Panc1 (cell line): ENCODE data around the gene GPR137. TPM values are rescaled to one million over a fixed set of nuclear protein-coding genes. Genes with fewer than 3 reads are reported as not detected.

Experiments used
- ATAC-seq: fragments of 200-7000 bp; cut with Tn5 transposase; 2 replicates; pipeline ENCODE4 v1.9.1; 2020; ENCODE audit warnings: mild to moderate bottlenecking, moderate library complexity
- BruUV-seq: library from RNA; stranded (reverse); fragments of 400-500 nt; replicated peaks from 2 replicates; lab custom pipeline; 2021; lab: Mats Ljungman, UMichigan
- CTCF ChIA-PET: fragments of 300-600 bp; sonication (Branson Sonifier 250); formaldehyde crosslinking; loops from one replicate; lab custom pipeline; 2022; ENCODE audit warnings: antibody characterized with exemption; lab: Charles Lee
- POLR2A ChIA-PET: fragments of 300-600 bp; sonication (Branson Sonifier 250); formaldehyde crosslinking; loops from one replicate; lab custom pipeline; 2022; ENCODE audit warnings: antibody characterized with exemption; lab: Charles Lee
- DNase-seq: peaks from one replicate; pipeline ENCODE4 v3.0.0-alpha.2; 2010; ENCODE audit warnings: low read depth, low spot score
- H3K27ac ChIP-seq: 2 replicates; pipeline ENCODE4 v1.5.1; 2011; ENCODE audit warnings: mild to moderate bottlenecking, low read length, inconsistent platforms
- H3K27me3 ChIP-seq: fragments of 200-500 bp; sonication (Bioruptor generic); 2 replicates; pipeline ENCODE4 v1.6.0; 2014; ENCODE audit warnings: low read length, inconsistent platforms; ENCODE audit not compliant: control insufficient read depth, insufficient read depth
- H3K36me3 ChIP-seq: fragments of 200-500 bp; sonication (Bioruptor generic); 2 replicates; pipeline ENCODE4 v1.5.1; 2014; ENCODE audit warnings: inconsistent platforms, mild to moderate bottlenecking, low read length, moderate library complexity; ENCODE audit not compliant: control insufficient read depth, insufficient read depth
- H3K4me1 ChIP-seq: 2 replicates; pipeline ENCODE4 v1.5.1; 2011; ENCODE audit warnings: inconsistent platforms, mild to moderate bottlenecking, low read length, moderate library complexity; ENCODE audit not compliant: control insufficient read depth, insufficient read depth
- H3K4me3 ChIP-seq, 2 experiments: 2 replicates each; pipeline ENCODE4 v1.5.1; 2011 to 2012; ENCODE audit warnings: low read depth in 2 of 2, low read length in 2 of 2, mild to moderate bottlenecking in 2 of 2, inconsistent platforms in 1 of 2, moderate library complexity in 1 of 2
- H3K9me3 ChIP-seq: fragments of 200-500 bp; sonication (Bioruptor generic); 2 replicates; pipeline ENCODE4 v1.5.1; 2014; ENCODE audit warnings: low read depth, mild to moderate bottlenecking, inconsistent platforms, low read length, moderate library complexity; ENCODE audit not compliant: control insufficient read depth, insufficient read depth
- POLR2AphosphoS5 ChIP-seq: IDR thresholded peaks from 2 replicates; pipeline ENCODE4 v1.6.1; 2012; ENCODE audit warnings: mild to moderate bottlenecking, low read depth, low read length, moderate library complexity
- SIN3A ChIP-seq: IDR thresholded peaks from 2 replicates; pipeline ENCODE4 v1.6.1; 2012; ENCODE audit warnings: low read depth, mild to moderate bottlenecking, low read length, moderate library complexity, borderline replicate concordance; ENCODE audit not compliant: insufficient read depth
- TCF7L2 ChIP-seq: IDR thresholded peaks from 2 replicates; pipeline ENCODE4 v1.6.1; 2011; ENCODE audit warnings: mild to moderate bottlenecking, low read depth, low read length, inconsistent platforms
- in situ Hi-C: cut with HindIII; loops from 2 replicates; pipeline ENCODE4 v1.10.0; 2016; ENCODE audit warnings: low sequenced_read_pairs, low pct_unique_long_range_greater_than_20kb
- intact Hi-C: fragments of 100-400 bp; cut with micrococcal nuclease; formaldehyde crosslinking; loops from one replicate; pipeline ENCODE4 v1.10.0; 2022; ENCODE audit not compliant: unreplicated experiment
- total RNA-seq: library from RNA; stranded (reverse); gene quantifications from one replicate; pipeline ENCODE4 v1.2.1, GENCODE V29; 2021; ENCODE audit not compliant: unreplicated experiment
- TF ChIP-seq, protein P1 (sequence below): fragments of 450-650 bp; IDR thresholded peaks from 2 replicates; pipeline ENCODE4 v1.5.1; 2017; ENCODE audit warnings: mild to moderate bottlenecking
- TF ChIP-seq, protein P2 (sequence below), 2 experiments: IDR thresholded peaks; 2 replicates each; pipeline ENCODE4 v1.6.1; 2011 to 2012; ENCODE audit warnings: low read depth in 2 of 2, control low read depth in 1 of 2, low read length in 1 of 2, mild to moderate bottlenecking in 1 of 2, moderate library complexity in 1 of 2; ENCODE audit not compliant: insufficient read depth in 1 of 2

GPR137 gene
- total RNA-seq, 1 experiment from 2014 or later, result 183 TPM

DNA sequence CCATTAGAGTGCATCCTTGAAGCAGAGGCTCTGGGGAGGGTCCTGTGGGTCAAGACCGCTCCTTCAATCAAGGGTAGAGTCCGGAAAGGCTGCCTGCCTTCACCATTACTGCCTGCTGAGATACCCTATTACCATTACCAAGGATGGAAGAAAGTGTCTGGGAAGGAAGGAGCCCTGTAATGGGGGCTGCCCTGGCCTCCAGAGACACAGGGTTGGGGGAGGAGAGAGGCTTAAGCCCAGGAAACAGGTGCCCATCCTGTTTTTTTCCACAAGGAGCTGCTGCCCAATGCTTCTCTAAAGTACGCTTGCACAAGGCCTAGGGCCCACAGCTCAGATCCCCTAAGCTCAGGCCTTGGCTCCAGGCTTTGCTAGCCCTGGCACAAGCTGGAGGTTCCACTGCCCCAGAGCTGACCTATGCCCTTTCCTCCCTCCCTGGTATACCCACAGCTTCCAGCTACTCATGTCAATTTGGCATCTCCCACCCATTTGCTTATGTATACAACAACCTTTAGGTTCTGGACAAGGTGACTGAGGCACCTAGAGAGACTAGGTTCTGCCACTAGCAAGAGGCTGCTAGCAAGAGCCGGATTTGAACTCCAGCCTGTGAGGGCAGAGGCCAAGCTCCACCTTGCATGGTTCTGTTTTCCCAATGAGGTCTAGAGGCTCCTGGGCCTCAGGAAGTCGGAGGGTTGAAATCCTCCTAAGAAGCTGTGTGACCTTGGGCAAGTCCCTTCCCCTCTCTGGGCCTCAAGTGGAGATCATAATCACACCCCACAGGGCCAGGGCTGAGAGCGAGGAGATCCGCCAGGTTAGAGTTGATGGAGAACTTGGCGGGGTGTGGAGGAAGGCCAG, 35.9 kb upstream of the GPR137 start:
- ChIA-PET POLR2A (interaction anchor here (0.6 kb wide), 2 partner anchors 45 to 264 kb away, joined by 4 read pairs; no protein-coding TSS in a partner anchor), CTCF (no interaction called here)
- BruUV-seq, result no TSS peak
- Histone ChIP-seq H3K27me3 (no peaks in the 10 kb centered on the region), H3K27ac (peak overlapping the region; percentile 53), H3K4me3 (no peak overlapping the region), H3K36me3 (peaks cover 7% of the 10 kb centered on the region; the same call in 1 of the 2 replicates), H3K4me1 (peaks cover 42% of the 10 kb centered on the region), H3K9me3 (no peaks in the 10 kb centered on the region)
- in situ Hi-C loops, result no loop called here
- ATAC-seq (no peak), DNase-seq (no peak)
- TF ChIP-seq TCF7L2 (no peak), SIN3A (no peak), POLR2AphosphoS5 (no peak)
- TF ChIP-seq, protein P1, sequence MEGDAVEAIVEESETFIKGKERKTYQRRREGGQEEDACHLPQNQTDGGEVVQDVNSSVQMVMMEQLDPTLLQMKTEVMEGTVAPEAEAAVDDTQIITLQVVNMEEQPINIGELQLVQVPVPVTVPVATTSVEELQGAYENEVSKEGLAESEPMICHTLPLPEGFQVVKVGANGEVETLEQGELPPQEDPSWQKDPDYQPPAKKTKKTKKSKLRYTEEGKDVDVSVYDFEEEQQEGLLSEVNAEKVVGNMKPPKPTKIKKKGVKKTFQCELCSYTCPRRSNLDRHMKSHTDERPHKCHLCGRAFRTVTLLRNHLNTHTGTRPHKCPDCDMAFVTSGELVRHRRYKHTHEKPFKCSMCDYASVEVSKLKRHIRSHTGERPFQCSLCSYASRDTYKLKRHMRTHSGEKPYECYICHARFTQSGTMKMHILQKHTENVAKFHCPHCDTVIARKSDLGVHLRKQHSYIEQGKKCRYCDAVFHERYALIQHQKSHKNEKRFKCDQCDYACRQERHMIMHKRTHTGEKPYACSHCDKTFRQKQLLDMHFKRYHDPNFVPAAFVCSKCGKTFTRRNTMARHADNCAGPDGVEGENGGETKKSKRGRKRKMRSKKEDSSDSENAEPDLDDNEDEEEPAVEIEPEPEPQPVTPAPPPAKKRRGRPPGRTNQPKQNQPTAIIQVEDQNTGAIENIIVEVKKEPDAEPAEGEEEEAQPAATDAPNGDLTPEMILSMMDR, result no peak
- TF ChIP-seq, protein P2, sequence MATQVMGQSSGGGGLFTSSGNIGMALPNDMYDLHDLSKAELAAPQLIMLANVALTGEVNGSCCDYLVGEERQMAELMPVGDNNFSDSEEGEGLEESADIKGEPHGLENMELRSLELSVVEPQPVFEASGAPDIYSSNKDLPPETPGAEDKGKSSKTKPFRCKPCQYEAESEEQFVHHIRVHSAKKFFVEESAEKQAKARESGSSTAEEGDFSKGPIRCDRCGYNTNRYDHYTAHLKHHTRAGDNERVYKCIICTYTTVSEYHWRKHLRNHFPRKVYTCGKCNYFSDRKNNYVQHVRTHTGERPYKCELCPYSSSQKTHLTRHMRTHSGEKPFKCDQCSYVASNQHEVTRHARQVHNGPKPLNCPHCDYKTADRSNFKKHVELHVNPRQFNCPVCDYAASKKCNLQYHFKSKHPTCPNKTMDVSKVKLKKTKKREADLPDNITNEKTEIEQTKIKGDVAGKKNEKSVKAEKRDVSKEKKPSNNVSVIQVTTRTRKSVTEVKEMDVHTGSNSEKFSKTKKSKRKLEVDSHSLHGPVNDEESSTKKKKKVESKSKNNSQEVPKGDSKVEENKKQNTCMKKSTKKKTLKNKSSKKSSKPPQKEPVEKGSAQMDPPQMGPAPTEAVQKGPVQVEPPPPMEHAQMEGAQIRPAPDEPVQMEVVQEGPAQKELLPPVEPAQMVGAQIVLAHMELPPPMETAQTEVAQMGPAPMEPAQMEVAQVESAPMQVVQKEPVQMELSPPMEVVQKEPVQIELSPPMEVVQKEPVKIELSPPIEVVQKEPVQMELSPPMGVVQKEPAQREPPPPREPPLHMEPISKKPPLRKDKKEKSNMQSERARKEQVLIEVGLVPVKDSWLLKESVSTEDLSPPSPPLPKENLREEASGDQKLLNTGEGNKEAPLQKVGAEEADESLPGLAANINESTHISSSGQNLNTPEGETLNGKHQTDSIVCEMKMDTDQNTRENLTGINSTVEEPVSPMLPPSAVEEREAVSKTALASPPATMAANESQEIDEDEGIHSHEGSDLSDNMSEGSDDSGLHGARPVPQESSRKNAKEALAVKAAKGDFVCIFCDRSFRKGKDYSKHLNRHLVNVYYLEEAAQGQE (IDR thresholded peaks at IDR 0.05; ENCODE audit: insufficient read depth in 1 of 2, low read depth in 2 of 2, low read length in 1 of 2), result no peak
- intact Hi-C loops, result loop anchor here (10.0 kb wide), 1 partner anchor 55 kb away; the partner anchor contains the start of genes CATSPERZ and ESRRA

DNA sequence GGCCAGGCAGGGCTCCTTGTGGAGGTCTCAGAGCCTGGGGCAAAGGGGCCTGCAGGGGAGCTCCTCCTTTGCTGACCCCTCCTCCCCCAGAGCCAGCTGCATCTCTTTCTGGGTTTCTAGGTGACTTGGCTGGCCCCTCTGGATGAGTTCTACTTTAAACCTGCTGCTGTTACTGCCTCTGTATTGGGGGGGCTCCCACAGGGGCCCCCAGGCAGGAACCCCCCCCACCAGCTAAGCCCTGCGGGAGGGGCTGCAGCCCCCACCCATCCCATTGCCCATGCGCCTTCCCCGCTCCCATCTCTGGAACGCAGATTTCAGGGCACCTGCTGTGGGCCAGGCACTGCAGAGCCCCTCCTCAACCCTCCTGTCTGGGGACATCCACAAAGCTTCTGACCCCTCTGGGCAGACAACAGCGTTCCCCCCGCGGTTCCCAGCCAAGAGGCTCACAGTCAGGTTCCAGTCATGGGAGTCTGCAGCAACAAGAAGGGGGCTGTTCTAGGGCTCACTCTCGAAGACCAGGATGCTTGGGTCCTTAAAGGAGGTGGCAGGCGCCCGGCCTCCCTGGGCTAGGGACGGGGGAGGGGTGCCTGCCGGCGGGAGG, 35.1 kb upstream of the GPR137 start:
- intact Hi-C loops, result no loop called here
- ATAC-seq (peak; percentile 13), DNase-seq (no peak)
- H3K27me3 ChIP-seq, result no peaks in the 10 kb centered on the region
- TF ChIP-seq, protein P1, result no peak
- TF ChIP-seq, protein P2 (IDR thresholded peaks at IDR 0.05; ENCODE audit: insufficient read depth in 1 of 2, low read depth in 2 of 2, low read length in 1 of 2), result no peak
- TF ChIP-seq POLR2AphosphoS5 (no peak), SIN3A (no peak), TCF7L2 (no peak)
- peak overlapping the region; percentile 65 to 84 for H3K4me3 ChIP-seq
- in situ Hi-C loops, result no loop called here
- no peaks in the 10 kb centered on the region for H3K9me3 ChIP-seq
- ChIA-PET POLR2A (no interaction called here), CTCF (interaction anchor here (0.8 to 1.8 kb wide), 2 partner anchors 19 to 54 kb away, joined by 4 read pairs; no protein-coding TSS in a partner anchor)
- H3K4me1 ChIP-seq, result peaks cover 41% of the 10 kb centered on the region
- H3K27ac ChIP-seq, result peak overlapping the region; percentile 65
- peaks cover 5% of the 10 kb centered on the region; the same call in 1 of the 2 replicates for H3K36me3 ChIP-seq
- BruUV-seq, result no TSS peak
